ENCODE results near the gene GBP6. TPM values are rescaled to one million over a fixed set of nuclear protein-coding genes. Genes with fewer than 3 reads are reported as not detected.
A peak's percentile ranks its signal among the peaks of the same experiment; 100 is the strongest.
"Not testable (repeated sequence)": the region's sequence is repeated elsewhere in the genome, so short reads cannot be mapped to it uniquely, and the experiment has no call there.

GBP6 gene, protein sequence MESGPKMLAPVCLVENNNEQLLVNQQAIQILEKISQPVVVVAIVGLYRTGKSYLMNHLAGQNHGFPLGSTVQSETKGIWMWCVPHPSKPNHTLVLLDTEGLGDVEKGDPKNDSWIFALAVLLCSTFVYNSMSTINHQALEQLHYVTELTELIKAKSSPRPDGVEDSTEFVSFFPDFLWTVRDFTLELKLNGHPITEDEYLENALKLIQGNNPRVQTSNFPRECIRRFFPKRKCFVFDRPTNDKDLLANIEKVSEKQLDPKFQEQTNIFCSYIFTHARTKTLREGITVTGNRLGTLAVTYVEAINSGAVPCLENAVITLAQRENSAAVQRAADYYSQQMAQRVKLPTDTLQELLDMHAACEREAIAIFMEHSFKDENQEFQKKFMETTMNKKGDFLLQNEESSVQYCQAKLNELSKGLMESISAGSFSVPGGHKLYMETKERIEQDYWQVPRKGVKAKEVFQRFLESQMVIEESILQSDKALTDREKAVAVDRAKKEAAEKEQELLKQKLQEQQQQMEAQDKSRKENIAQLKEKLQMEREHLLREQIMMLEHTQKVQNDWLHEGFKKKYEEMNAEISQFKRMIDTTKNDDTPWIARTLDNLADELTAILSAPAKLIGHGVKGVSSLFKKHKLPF
- total RNA-seq = under 1 TPM; 0.10 to 0.19 TPM
- polyA plus RNA-seq = under 1 TPM in 2 of 3 donors, not detected in 1; 0.18 to 0.27 TPM
- 0 to 1.2 (median 0.27) reads per million in 6 experiments for total RNA-seq

DNA sequence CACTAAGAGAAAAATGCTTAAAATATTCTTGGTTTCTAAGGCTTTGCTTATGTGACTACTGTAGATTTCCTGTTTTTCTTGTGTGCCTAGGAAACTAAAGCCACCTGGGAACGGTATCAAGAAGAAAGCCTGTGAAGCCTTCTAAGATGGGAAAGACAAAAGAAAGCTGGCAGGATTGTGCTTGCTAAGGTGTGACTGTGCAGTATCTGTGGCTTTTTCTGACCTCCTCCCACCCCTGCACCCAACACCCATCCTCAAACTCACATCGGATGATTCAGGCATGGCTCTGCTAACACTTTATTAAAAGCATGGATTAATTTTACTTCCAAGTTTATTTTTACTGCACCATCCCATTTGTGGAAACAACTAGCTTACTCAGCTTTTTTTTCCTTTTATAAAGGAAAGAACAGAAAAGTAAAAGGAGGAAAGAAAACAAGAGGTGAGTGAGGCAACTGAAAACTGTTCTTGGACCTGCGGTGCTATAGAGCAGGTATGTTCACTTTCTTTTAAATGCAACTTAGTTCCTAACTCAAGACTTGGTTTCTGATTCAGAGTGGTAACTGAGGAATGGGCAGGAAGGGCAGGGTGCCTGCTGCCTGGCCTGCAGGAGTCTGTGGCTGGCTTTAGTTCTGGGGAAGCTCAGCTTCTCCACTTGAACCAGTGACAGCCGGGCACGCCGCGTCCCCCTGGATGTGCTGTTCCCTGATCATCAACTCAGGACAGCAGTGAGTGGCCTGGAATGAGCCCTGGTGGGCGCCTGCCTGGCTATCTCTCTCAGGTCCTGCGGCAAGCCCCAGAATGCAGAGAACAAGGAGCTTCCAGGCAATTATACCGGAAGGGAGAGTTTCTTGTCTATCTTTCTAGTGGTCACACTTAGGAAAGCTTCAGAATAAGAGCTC, at the start of gene GBP6:
GBP6 (plus strand) TSS at position 422 of the 899 bp plus-strand sequence. CDS start 4,493 bp downstream, outside the sequence.
- ATAC-seq (no peak), DNase-seq (no peak)
- H3K4me1 Mint-ChIP-seq = peaks cover 0 to 10% (median 5%) of the 10 kb centered on the region in 4 donors
- H3K9me3 Mint-ChIP-seq = no peaks in the 10 kb centered on the region
- no peaks in the 10 kb centered on the region for H3K36me3 Mint-ChIP-seq
- peaks cover 0 to 3% (median 0%) of the 10 kb centered on the region in 5 donors for H3K27me3 Mint-ChIP-seq
- peak within 1 kb of the TSS in 1 of 10 donors; percentile 67 for H3K27ac Mint-ChIP-seq
- no peak within 1 kb of the TSS for H3K4me3 Mint-ChIP-seq
- POLR2A ChIA-PET = no interaction called here

DNA sequence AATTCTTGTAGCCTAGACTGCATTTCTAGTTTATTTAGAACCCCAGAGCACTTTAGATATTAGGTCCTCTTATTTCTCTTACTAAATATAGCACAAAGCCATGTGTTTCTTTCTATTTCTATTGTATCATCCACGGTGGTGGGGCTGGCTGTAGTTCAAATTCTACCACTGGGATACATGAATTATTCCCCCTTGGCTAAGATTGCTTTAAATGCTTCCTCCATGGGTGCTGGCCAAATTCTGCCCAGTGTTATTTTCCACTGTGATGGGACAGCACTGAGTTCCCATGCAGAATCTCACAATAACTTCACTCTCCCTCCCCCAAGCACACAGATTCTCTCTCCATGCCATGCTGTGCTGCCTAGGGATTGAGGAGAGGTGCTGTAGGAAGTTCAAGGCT, 41.5 kb upstream of the GBP6 start:
- ATAC-seq (no peak), DNase-seq (no peak)
- H3K27me3 Mint-ChIP-seq = peaks cover 0 to 4% (median 0%) of the 10 kb centered on the region in 5 donors
- H3K4me1 Mint-ChIP-seq = peaks cover 0 to 6% (median 3%) of the 10 kb centered on the region in 4 donors
- POLR2A ChIA-PET = no interaction called here
- H3K4me3 Mint-ChIP-seq = no peak overlapping the region
- H3K27ac Mint-ChIP-seq = no peak overlapping the region
- peaks cover 0 to 47% (median 37%) of the 10 kb centered on the region in 3 donors for H3K36me3 Mint-ChIP-seq
- peaks cover 17 to 65% (median 41%) of the 10 kb centered on the region in 9 donors for H3K9me3 Mint-ChIP-seq

DNA sequence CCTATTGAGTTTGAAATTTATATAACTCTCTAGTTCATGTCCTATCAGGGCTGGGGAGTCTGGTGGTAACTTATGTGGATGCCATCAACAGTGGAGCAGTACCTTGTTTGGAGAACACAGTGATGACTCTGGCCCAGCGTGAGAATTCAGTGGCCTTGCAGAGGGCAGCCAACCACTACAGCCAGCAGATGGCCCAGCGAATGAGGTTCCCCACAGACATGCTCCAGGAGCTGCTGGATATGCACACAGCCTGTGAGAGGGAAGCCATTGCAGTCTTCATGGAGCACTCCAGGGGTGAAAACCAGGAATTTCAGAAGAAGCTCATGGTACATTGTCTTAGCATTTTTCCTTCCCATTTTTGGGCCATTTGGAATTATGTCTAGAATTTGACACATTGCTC, 32.0 kb upstream of the GBP6 start:
- H3K4me3 Mint-ChIP-seq = no peak overlapping the region
- peaks cover 0 to 11% (median 5%) of the 10 kb centered on the region in 3 donors for H3K36me3 Mint-ChIP-seq
- no peak overlapping the region for H3K27ac Mint-ChIP-seq
- POLR2A ChIA-PET = no interaction called here
- peaks cover 4 to 7% (median 6%) of the 10 kb centered on the region in 4 donors for H3K4me1 Mint-ChIP-seq
- ATAC-seq (no peak), DNase-seq (no peak)
- H3K27me3 Mint-ChIP-seq = no peaks in the 10 kb centered on the region
- H3K9me3 Mint-ChIP-seq = peaks cover 0 to 27% (median 7%) of the 10 kb centered on the region in 9 donors

DNA sequence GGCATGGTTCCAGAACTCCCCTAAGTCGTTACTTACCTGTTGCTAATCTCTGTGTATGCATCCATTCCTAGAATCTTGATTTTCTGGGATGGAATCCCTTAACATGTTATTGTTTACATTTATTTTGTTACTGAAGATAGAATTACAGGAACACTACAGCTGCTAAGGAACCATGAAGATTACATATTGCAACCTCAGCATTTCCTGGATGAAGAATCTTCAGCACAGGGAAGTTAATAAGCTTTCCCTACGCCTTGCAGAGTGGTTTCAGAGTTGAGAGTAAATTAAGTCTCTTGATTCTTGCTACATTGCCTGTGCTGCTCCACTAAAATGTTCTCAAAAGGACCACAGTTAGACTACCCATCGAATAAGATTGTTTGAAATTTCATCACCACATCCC, 31.4 kb upstream of the GBP6 start:
- Mint-ChIP-seq H3K4me3 (no peak overlapping the region), H3K4me1 (peaks cover 4 to 7% (median 6%) of the 10 kb centered on the region in 4 donors), H3K9me3 (peaks cover 0 to 27% (median 7%) of the 10 kb centered on the region in 9 donors), H3K36me3 (peaks cover 0 to 11% (median 5%) of the 10 kb centered on the region in 3 donors), H3K27ac (peak overlapping the region in 2 of 10 donors; percentile 8 to 23), H3K27me3 (no peaks in the 10 kb centered on the region)
- ATAC-seq = no peak
- DNase-seq = no peak
- POLR2A ChIA-PET = no interaction called here

DNA sequence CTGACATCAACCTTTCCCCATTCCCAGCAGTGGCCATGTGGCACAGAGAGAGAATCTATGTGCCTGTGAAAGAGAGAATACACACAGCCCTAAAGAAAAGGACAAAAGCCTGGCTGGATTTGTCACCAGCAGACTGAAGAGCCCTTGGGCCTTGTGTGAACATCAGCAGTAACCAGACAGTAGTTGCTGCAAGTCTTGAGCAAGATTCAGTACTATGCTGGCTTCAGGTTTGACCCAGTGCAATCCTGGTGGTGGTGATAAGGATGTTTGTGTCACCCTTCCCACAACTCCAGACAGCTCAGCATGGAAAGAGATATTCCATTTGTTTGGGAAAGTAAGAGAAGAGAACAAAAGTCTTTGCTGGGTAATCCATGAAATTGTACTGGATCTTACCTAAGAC, 28.4 kb upstream of the GBP6 start:
- no peak for ATAC-seq
- Mint-ChIP-seq H3K4me3 (no peak overlapping the region), H3K36me3 (peaks cover 0 to 11% (median 0%) of the 10 kb centered on the region in 3 donors), H3K27me3 (no peaks in the 10 kb centered on the region), H3K27ac (no peak overlapping the region), H3K9me3 (peaks cover 0 to 11% (median 4%) of the 10 kb centered on the region in 9 donors), H3K4me1 (peaks cover 4 to 7% (median 6%) of the 10 kb centered on the region in 4 donors)
- no peak for DNase-seq
- POLR2A ChIA-PET = no interaction called here

DNA sequence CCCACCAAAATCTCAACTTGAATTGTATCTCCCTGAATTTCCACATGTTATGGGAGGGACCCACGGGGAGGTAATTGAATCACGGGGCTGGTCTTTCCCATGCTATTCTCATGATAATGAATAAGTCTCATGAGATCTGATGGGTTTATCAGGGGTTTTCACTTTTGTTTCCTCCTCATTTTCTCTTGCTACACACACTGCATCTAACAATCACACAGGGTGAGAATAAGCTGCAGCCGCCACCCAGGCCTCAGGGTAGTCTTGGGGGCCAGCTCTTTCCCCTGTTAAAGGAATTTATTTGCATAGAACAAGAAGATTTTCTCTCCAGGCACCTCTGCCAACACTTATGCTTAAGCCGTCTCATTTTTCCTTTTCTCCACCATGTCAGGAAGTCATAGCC, 26.0 kb upstream of the GBP6 start:
- no peak overlapping the region for H3K27ac Mint-ChIP-seq
- no peak for ATAC-seq

DNA sequence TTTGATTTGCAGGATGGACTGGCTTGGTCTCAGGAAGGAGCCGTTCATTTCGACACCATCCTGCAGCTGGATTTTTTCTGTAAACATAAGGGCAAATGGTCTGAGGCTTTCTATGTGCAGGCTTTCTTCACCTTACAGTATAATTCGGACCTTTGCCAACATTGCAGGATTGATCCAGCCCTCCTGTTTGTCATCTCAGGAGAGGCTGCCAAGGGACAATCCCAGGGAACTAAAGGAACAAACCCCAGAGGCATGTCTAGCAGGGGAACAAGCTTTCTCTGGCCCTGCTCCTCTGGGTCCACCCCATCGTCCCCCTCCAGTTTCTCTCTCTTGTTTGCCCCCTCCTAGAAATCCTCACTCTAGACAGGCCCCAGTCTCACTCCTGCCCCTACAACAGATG, 24.8 kb upstream of the GBP6 start:
- peaks cover 0 to 11% (median 0%) of the 10 kb centered on the region in 3 donors for H3K36me3 Mint-ChIP-seq
- POLR2A ChIA-PET = interaction anchor here (0.9 kb wide), 1 partner anchor 139 kb away, joined by 3 read pairs; no protein-coding TSS in a partner anchor
- H3K9me3 Mint-ChIP-seq = peaks cover 0 to 9% (median 3%) of the 10 kb centered on the region in 9 donors
- peaks cover 0 to 2% (median 0%) of the 10 kb centered on the region in 4 donors for H3K4me1 Mint-ChIP-seq
- DNase-seq = no peak
- H3K4me3 Mint-ChIP-seq = no peak overlapping the region
- H3K27ac Mint-ChIP-seq = peak overlapping the region in 1 of 10 donors; percentile 48
- no peak for ATAC-seq
- no peaks in the 10 kb centered on the region for H3K27me3 Mint-ChIP-seq

More for the DNA sequence above, 26.0 kb upstream of the GBP6 start:
- POLR2A ChIA-PET = no interaction called here
- H3K4me1 Mint-ChIP-seq = peaks cover 0 to 2% (median under 1%) of the 10 kb centered on the region in 4 donors
- H3K4me3 Mint-ChIP-seq = no peak overlapping the region
- no peak for DNase-seq
- no peaks in the 10 kb centered on the region for H3K27me3 Mint-ChIP-seq
- H3K36me3 Mint-ChIP-seq = peaks cover 0 to 11% (median 0%) of the 10 kb centered on the region in 3 donors
- H3K9me3 Mint-ChIP-seq = peaks cover 0 to 9% (median 0%) of the 10 kb centered on the region in 9 donors

DNA sequence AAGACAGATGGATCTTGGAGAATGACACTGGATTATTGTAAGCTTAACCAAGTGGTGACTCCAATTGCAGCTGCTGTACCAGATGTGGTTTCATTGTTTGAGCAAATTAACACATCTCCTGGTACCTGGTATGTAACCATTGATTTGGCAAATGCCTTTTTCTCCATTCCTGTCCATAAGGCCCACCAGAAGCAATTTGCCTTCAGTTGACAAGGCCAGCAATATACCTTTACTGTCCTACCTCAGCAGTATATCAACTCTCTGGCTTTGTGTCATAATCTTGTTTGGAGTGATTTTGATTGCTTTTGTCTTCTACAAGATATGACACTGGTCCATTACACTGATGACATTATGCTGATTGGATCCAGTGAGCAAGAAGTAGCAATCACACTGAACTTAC, 18.4 kb upstream of the GBP6 start:
- H3K4me1 Mint-ChIP-seq, H3K4me3 Mint-ChIP-seq, POLR2A ChIA-PET, H3K9me3 Mint-ChIP-seq, ATAC-seq, H3K36me3 Mint-ChIP-seq, H3K27me3 Mint-ChIP-seq, DNase-seq, H3K27ac Mint-ChIP-seq: not testable (repeated sequence)

DNA sequence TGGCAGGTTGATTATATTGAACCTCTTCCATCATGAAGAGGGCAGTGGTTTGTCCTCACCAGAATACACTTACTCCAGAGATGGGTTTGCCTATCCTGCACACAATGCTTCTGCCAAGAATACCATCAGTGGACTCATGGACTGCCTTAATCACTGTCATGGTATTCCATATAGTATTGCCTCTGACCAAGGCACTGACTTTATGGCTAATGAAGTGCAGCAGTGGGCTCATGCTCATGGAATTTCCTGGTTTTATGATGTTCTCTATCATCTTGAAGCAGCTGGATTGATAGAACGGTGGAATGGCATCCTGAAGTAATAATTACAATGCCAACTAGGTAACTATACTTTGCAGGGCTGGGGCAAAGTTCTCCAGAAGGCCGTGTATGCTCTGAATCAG, 16.6 kb upstream of the GBP6 start:
- Mint-ChIP-seq H3K4me3 (no peak overlapping the region), H3K27me3 (no peaks in the 10 kb centered on the region), H3K4me1 (peaks cover 0 to 9% (median 0%) of the 10 kb centered on the region in 4 donors), H3K9me3 (peaks cover 0 to 3% (median 0%) of the 10 kb centered on the region in 9 donors), H3K27ac (no peak overlapping the region), H3K36me3 (no peaks in the 10 kb centered on the region)
- no peak for ATAC-seq
- POLR2A ChIA-PET = no interaction called here
- no peak for DNase-seq

DNA sequence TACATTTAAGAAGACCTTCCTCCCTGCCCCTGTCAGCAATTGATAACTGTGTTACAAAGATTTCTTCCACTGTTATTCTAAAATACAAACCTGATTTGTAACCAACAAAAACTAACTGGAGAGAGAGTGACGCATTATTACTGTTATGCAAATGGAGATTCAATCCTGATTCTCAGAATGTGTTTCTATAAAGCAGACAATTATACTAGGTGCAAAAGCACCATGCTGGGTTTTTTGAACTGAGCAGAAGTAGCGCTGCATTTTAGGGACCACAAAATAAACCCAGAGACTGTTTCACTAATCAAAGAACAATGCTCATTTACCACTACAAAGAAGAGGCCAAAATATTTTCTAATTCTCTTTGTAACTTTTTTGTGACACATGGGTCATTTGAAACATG, 13.6 kb upstream of the GBP6 start:
- Mint-ChIP-seq H3K4me1 (peaks cover 5 to 17% (median 10%) of the 10 kb centered on the region in 4 donors), H3K9me3 (no peaks in the 10 kb centered on the region), H3K36me3 (peaks cover 0 to 2% (median 0%) of the 10 kb centered on the region in 3 donors), H3K27ac (peak overlapping the region in 2 of 10 donors; percentile 0 to 6), H3K4me3 (no peak overlapping the region), H3K27me3 (no peaks in the 10 kb centered on the region)
- POLR2A ChIA-PET = no interaction called here
- DNase-seq = no peak
- no peak for ATAC-seq

DNA sequence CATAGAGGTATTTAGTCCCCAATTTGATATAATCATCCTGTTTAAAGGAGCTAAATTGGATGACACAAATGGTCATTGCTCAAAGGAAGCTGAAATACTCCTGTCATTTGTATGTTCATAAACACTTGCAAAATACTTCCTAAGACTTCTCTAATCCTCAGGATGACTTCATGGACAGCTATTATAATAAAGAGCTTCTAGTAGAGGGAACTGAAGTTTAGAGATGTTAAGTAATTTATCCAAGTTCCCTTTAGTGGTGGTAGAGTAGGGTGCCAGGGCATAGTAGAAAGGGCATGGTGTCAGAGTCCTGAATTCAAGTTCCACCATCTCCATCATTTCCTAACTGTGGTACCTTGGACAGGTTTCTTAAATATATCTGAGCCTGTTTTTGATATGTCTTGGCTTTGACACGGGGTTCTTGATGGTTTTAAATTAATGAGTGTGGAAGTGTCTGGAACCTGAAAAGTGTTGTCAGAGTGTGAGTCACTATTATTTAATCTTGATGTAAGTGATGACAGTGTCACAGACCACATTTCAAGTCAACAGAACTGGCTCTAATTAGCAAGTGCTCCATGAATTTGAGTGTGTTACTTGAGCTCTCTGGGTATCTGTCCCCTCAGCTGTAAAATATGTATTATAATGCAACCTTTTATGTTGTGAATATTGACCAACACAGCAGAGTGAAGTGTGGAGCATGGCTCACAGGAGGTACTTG, 12.1 kb upstream of the GBP6 start:
- Mint-ChIP-seq H3K4me1 (peaks cover 5 to 20% (median 13%) of the 10 kb centered on the region in 4 donors), H3K36me3 (peaks cover 0 to 2% (median 0%) of the 10 kb centered on the region in 3 donors), H3K27me3 (no peaks in the 10 kb centered on the region), H3K27ac (peak overlapping the region in 1 of 10 donors; percentile 49), H3K4me3 (no peak overlapping the region), H3K9me3 (no peaks in the 10 kb centered on the region)
- ATAC-seq (no peak), DNase-seq (no peak)
- POLR2A ChIA-PET = no interaction called here

DNA sequence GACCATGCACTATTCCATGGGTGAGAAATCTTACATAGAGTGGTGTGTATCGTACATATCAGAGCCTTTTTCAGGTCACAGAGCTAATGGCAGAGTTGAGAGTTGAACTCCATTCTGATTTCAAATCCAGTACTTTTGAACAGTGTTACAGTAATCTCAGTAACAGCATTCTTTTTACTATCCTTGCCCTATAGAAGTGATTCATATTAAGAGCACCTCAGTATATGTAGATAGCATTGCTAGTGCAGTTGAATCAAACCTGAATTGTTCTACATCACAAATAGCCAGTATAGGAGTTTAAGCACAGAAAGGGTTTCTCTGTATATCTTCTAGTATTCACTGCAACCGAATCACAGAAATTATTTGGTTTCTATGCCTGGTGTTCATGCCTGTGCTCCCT, 11.4 kb upstream of the GBP6 start:
- no peak overlapping the region for H3K4me3 Mint-ChIP-seq
- POLR2A ChIA-PET = no interaction called here
- no peaks in the 10 kb centered on the region for H3K27me3 Mint-ChIP-seq
- H3K36me3 Mint-ChIP-seq = peaks cover 0 to 2% (median 0%) of the 10 kb centered on the region in 3 donors
- ATAC-seq (no peak), DNase-seq (no peak)
- H3K27ac Mint-ChIP-seq = peak overlapping the region in 1 of 10 donors; percentile 49
- H3K4me1 Mint-ChIP-seq = peaks cover 5 to 22% (median 17%) of the 10 kb centered on the region in 4 donors
- no peaks in the 10 kb centered on the region for H3K9me3 Mint-ChIP-seq
